CD4-positive, alpha-beta T cell treated with Interleukin-17A for 1 hour (primary cell): ENCODE results near the gene UBXN4.
"Not testable (repeated sequence)": the region's sequence is repeated elsewhere in the genome, so short reads cannot be mapped to it uniquely, and the experiment has no call there.

ENCODE experiments used
- DNase-seq: peaks from one replicate; pipeline ENCODE4 v3.0.0-alpha.2; 2020

Gene UBXN4

GRCh38 chr2:135768863-135769262, 27.2 kb downstream of the UBXN4 start:
- DNase-seq: no peak

- no peak for DNase-seq
Observed at GRCh38 chr2:135773319-135773718, 31.7 kb downstream of the UBXN4 start.

GRCh38 chr2:135773917-135774316, 32.3 kb downstream of the UBXN4 start:
- DNase-seq: no peak

GRCh38 chr2:135775420-135775819, 33.8 kb downstream of the UBXN4 start:
- no peak for DNase-seq

- DNase-seq: no peak
Observed at GRCh38 chr2:135776367-135776766, 34.7 kb downstream of the UBXN4 start.

- DNase-seq: no peak
Observed at GRCh38 chr2:135782231-135782630, 40.6 kb downstream of the UBXN4 start.

GRCh38 chr2:135783439-135783838, 41.8 kb downstream of the UBXN4 start:
- no peak for DNase-seq

GRCh38 chr2:135785032-135785431, 43.4 kb downstream of the UBXN4 start:
- DNase-seq: no peak

GRCh38 chr2:135786823-135787222, 45.2 kb downstream of the UBXN4 start:
- no peak for DNase-seq

- no peak for DNase-seq
Observed at GRCh38 chr2:135790423-135790822, 48.8 kb downstream of the UBXN4 start.

- no peak for DNase-seq
Observed at GRCh38 chr2:135791418-135792190, 49.9 kb downstream of the UBXN4 start.

GRCh38 chr2:135792401-135793150, 50.9 kb downstream of the UBXN4 start:
- peak; percentile 9 for DNase-seq

GRCh38 chr2:135795641-135796040, 54.0 kb downstream of the UBXN4 start:
- DNase-seq: not testable (repeated sequence)

GRCh38 chr2:135796606-135797005, 55.0 kb downstream of the UBXN4 start:
- DNase-seq: no peak

GRCh38 chr2:135797497-135798274, 56.0 kb downstream of the UBXN4 start:
- DNase-seq: peak; percentile 72

GRCh38 chr2:135798275-135798705, 56.6 kb downstream of the UBXN4 start:
- DNase-seq: no peak

- no peak for DNase-seq
Observed at GRCh38 chr2:135798762-135799161, 57.1 kb downstream of the UBXN4 start.

GRCh38 chr2:135799738-135800137, 58.1 kb downstream of the UBXN4 start:
- DNase-seq: no peak

GRCh38 chr2:135800513-135801460, 59.1 kb downstream of the UBXN4 start:
- DNase-seq: no peak

GRCh38 chr2:135802350-135802749, 60.7 kb downstream of the UBXN4 start:
- DNase-seq: no peak

- no peak for DNase-seq
Observed at GRCh38 chr2:135803278-135803677, 61.6 kb downstream of the UBXN4 start.

GRCh38 chr2:135807874-135808273, 66.2 kb downstream of the UBXN4 start:
- not testable (repeated sequence) for DNase-seq
